NOMO-1 (cell line): ENCODE data around the gene OS9.

Experiments used
- DNase-seq, 2 experiments: peaks; one replicate each; lab custom pipeline; 2025; ENCODE audit not compliant: unreplicated experiment in 2 of 2; lab: John Stamatoyannopoulos, UW

OS9 gene

GRCh38 chr12:57765003-57765697 is 71.2 kb downstream of the OS9 start:
- peak in 1 of 2 experiments; percentile 45 for DNase-seq

- peak in 1 of 2 experiments; percentile 5 for DNase-seq
Observed at GRCh38 chr12:57765698-57766463, 71.9 kb downstream of the OS9 start.

DNA sequence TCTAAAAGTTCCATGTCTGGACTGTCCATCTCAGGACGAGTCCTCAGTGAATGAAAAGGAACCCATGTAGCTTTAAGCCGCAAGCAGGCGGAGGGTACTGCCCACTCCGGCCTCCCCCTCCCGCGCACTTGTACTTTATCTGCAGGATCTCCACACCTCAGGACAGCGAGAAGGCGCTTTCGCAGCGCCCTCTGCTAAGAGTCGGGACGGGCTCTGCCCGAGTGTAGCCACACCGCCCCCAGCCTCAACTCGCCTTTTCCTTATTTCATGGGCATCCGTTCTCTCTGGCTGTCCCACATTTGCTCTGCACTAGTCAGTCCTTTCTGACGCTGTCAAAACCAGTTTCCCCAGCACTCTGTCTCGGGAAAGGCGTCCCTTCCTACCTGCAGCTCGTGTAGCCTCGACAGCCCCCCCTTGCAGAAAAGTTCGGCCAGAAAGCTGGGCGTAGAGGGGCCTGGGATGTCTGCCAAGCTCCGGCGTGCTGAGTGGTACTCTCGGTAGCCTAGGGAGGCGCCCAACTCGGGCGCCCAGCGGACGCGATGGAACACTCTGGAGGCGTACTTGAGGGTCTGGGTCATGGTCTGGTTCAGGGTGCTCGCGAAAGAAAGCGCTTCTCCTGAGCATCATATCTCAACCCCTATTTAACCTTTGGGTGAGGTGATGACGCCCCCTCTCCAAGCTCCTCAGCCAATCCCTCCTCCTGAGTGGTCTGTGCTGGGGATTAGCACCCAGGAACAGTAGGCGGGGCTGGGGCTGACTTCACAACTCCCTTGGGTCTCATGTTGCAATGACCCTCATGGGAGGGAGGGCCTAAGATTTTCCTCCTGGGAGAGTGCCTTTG is 72.8 kb downstream of the OS9 start, which contains the start of gene CYP27B1:
CYP27B1 (minus strand) TSS at position 615 of the 841 bp plus-strand sequence; CDS start at position 578, 37 bp downstream.
- no peak for DNase-seq

GRCh38 chr12:57767305-57767698 is 73.4 kb downstream of the OS9 start:
- DNase-seq, result no peak

DNA sequence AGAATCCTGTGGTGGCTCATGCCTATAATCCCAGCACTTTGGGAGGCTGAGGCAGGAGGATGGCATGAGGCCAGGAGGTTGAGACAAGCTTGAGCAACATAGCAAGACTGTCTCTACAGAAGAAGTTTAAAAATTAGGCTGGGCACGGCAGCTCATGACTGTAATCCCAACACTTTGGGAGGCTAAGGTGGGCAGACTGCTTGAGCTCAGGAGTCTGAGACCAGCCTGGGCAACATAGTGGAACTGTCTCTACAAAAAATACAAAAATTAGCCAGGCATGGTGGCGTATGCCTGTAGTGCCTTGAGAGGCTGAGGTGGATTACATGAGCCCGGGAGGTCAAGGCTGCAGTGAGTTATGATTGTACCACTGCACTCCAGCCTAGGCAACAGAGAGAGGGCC is 73.9 kb downstream of the OS9 start:
- DNase-seq, result no peak

DNA sequence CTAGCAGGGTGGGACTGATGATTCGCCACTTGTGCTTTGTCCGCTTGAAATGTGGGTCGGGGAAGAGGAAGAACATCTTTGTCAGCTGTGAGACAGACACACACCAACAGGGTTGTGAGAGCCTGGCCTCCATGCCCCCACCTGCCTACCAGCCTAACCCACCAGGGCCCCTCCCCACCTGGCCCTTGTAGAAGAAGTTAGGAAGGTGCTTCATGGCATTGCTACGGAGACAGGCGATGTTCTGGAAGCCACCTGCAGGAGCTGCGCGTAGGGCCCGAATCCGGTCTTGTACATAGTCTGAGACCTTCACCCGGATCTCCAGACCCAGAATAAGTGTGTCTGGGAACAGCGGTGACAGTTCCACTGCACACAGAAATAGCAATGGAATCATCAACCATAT is 75.7 kb downstream of the OS9 start:
- no peak for DNase-seq

DNA sequence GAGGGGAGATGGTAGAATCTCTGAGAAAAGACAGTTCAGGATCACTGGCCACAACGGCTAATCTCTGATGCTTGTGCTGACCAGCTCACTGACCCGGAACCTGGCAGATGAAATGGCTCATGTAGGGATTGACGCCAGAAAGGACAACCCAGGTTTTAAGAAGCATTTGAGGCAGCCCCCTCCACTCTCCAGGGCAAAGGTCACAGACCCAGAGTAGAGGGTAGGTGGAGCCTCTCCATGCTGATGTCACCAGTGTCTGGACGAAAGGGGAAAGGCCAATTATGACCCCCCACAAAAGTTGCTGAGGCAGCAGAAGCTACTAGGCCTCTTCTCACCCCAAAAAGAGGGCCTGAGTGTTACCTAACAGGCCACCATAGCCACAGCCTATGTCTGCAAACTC is 76.8 kb downstream of the OS9 start:
- DNase-seq, result no peak
